Upper lobe of right lung (tissue), 1 donor: Measurements from ENCODE around the gene L1CAM. TPM values are rescaled to one million over a fixed set of nuclear protein-coding genes. Genes with fewer than 3 reads are reported as not detected.

Experiments
- ATAC-seq: fragments of 200-7000 bp; cut with Tn5 transposase; one replicate; pipeline ENCODE4 v1.9.1; 2020; ENCODE audit warnings: mild to moderate bottlenecking, moderate library complexity
- DNase-seq: peaks from one replicate; pipeline ENCODE4 v3.0.0-alpha.2; 2020
- H3K27ac ChIP-seq: fragments of 200-600 bp; one replicate; pipeline ENCODE4 v1.8.0; 2022
- H3K27me3 ChIP-seq: fragments of 200-600 bp; one replicate; pipeline ENCODE4 v1.8.0; 2022; ENCODE audit warnings: mild to moderate bottlenecking
- H3K36me3 ChIP-seq: fragments of 200-600 bp; one replicate; pipeline ENCODE4 v1.8.0; 2022
- H3K4me1 ChIP-seq: fragments of 200-600 bp; one replicate; pipeline ENCODE4 v1.8.0; 2022
- H3K4me3 ChIP-seq: fragments of 200-600 bp; one replicate; pipeline ENCODE4 v1.8.0; 2022; ENCODE audit warnings: mild to moderate bottlenecking
- H3K9me3 ChIP-seq: fragments of 200-600 bp; one replicate; pipeline ENCODE4 v1.8.0; 2022
- intact Hi-C: fragments of 100-400 bp; cut with DNase I; formaldehyde crosslinking; loops from one replicate; pipeline ENCODE4 v1.11.0; 2022
- total RNA-seq: library from RNA; stranded (reverse); fragmentation: NEBNext Ultra II Directional; extraction: Animal tissue kit (Norgen Biotek cat#: 25700); gene quantifications from one replicate; pipeline ENCODE4 v1.2.1, GENCODE V29; 2021
- TF ChIP-seq, protein P1 (sequence below): fragments of 200-600 bp; IDR thresholded peaks from one replicate; pipeline ENCODE4 v1.8.0; 2022; ENCODE audit warnings: antibody characterized with exemption
- donor health status: DM: no; HTN: yes; CAD: no; lungs with severe emphysema.

L1CAM gene
- total RNA-seq, 1 donor from 2014 or later = 1.2 TPM

DNA sequence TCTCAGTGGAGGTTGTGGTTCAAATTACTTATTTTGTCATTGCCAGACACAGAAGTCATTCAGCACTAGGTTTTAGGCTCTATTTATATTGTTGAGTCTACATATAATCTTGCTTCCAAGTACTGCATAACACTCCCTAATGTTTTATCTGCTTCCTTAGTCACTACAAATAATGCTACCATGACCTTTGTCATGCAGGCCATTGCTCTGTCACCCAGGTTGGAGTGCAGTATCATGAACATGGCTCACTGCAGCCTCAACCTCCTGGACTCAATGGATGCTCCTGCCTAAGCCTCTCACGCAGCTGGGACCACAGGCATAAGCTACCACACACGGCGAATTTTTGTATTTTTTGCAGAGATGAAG, 32.1 kb downstream of the L1CAM start:
- Histone ChIP-seq H3K4me3 (no peak overlapping the region), H3K36me3 (no peaks in the 10 kb centered on the region), H3K9me3 (no peaks in the 10 kb centered on the region), H3K27me3 (no peaks in the 10 kb centered on the region), H3K4me1 (no peaks in the 10 kb centered on the region), H3K27ac (no peak overlapping the region)
- DNase-seq (no peak), ATAC-seq (no peak)
- intact Hi-C loops = no loop called here
- TF ChIP-seq, protein P1, sequence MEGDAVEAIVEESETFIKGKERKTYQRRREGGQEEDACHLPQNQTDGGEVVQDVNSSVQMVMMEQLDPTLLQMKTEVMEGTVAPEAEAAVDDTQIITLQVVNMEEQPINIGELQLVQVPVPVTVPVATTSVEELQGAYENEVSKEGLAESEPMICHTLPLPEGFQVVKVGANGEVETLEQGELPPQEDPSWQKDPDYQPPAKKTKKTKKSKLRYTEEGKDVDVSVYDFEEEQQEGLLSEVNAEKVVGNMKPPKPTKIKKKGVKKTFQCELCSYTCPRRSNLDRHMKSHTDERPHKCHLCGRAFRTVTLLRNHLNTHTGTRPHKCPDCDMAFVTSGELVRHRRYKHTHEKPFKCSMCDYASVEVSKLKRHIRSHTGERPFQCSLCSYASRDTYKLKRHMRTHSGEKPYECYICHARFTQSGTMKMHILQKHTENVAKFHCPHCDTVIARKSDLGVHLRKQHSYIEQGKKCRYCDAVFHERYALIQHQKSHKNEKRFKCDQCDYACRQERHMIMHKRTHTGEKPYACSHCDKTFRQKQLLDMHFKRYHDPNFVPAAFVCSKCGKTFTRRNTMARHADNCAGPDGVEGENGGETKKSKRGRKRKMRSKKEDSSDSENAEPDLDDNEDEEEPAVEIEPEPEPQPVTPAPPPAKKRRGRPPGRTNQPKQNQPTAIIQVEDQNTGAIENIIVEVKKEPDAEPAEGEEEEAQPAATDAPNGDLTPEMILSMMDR = no peak

DNA sequence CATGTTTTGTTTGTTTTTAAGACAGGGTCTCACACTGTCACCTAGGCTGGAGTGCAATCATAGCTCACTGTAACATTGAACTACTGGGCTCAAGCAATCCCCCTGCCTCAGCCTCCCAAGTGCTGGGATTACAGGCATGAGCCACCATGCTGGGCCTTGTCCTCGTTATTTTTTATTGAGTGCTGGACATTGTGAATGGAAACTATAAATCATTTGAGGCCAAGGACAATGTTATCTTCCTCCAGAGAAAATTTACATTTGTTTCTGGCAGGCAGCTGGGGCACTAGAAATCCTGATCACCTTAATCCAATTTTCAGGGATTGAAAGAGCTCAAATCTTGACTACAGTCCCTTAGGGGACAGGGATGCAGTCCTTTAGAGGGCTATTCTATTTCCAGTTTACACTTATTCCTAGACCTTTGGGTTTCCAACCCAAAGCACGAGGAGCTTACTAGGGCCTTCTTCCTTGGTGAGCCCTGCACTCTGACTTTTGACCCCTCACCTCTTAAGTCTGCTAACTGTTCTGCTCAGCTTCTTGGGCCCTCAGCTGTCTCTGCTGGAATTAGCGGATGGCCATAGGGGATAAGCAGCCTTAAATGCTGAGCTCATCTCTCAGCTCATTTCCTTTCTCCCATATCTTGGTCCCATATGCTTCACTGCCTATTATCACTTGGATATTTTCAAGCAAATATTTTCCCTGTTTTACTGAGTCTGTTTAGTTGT, 32.6 kb downstream of the L1CAM start:
- Histone ChIP-seq H3K27ac (no peak overlapping the region), H3K4me1 (no peaks in the 10 kb centered on the region), H3K27me3 (no peaks in the 10 kb centered on the region), H3K36me3 (no peaks in the 10 kb centered on the region), H3K4me3 (no peak overlapping the region), H3K9me3 (no peaks in the 10 kb centered on the region)
- DNase-seq (no peak), ATAC-seq (no peak)
- TF ChIP-seq, protein P1 = no peak
- intact Hi-C loops = no loop called here

DNA sequence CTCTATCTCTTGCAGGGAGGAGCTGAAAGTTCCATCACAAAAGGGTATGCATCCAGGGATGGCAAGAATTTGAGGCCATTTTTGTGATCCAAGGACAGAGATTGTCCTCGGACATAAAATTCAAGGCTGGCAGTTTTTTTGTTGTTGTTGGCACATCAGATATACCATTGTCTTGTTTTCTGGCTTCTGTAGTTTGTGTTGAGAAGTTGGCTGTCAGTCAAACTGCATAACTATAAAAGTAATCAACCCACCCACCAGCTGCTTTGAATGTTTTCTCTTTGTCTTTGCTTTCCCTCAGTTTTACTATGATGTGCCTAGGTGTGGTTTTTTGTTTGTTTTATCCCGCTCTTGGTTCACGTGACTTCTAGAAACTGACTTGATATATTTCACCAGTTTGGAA, 34.0 kb downstream of the L1CAM start:
- no peaks in the 10 kb centered on the region for H3K9me3 ChIP-seq
- no peaks in the 10 kb centered on the region for H3K36me3 ChIP-seq
- no peak for DNase-seq
- TF ChIP-seq, protein P1 = no peak
- H3K27me3 ChIP-seq = no peaks in the 10 kb centered on the region
- no peak overlapping the region for H3K4me3 ChIP-seq
- H3K27ac ChIP-seq = no peak overlapping the region
- no peak for ATAC-seq
- intact Hi-C loops = no loop called here
- no peaks in the 10 kb centered on the region for H3K4me1 ChIP-seq

DNA sequence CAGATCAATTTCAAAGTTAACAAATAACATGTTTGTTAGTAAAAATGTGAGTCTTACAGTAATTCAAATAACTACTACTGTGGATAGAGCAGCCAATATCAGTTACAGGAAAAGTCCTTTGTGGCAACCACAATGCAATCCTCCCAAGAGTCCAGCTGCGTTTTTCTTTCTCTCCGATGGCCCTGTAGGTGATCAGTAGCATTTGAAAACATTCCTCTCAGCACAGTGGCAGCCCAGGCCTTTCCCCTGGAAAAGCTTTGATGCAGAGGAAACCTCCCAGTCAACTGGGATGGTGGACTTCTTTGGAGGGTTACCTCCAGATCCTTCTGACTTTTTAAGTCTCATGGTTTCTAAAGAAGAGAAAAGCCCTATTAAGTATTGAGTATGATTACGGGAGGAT, 37.6 kb downstream of the L1CAM start:
- H3K36me3 ChIP-seq = no peaks in the 10 kb centered on the region
- no peak overlapping the region for H3K4me3 ChIP-seq
- intact Hi-C loops = no loop called here
- H3K4me1 ChIP-seq = no peaks in the 10 kb centered on the region
- TF ChIP-seq, protein P1 = no peak
- H3K27me3 ChIP-seq = no peaks in the 10 kb centered on the region
- H3K27ac ChIP-seq = no peak overlapping the region
- no peak for DNase-seq
- no peaks in the 10 kb centered on the region for H3K9me3 ChIP-seq
- ATAC-seq = no peak

DNA sequence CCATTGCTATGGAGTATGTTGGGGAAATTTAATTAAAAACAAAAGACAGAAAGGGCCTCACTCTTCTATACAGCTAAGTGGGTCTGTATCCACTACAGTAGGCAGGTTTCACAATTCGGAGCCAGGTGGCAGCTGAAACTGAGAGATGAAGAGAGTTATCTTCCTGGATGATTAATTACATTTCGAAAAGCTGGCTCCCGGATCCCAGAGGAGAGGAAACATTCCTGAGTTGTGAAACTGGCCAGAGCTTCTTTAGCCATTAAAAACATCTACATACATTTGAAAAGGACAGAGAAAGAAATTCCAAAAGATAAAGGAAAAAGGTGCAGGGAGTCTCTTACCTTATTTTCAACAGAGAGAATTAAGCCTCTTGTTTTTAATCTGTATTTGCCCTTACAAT, 40.1 kb downstream of the L1CAM start:
- Histone ChIP-seq H3K27ac (no peak overlapping the region), H3K4me3 (no peak overlapping the region), H3K9me3 (no peaks in the 10 kb centered on the region), H3K27me3 (no peaks in the 10 kb centered on the region), H3K4me1 (no peaks in the 10 kb centered on the region), H3K36me3 (no peaks in the 10 kb centered on the region)
- DNase-seq (no peak), ATAC-seq (no peak)
- intact Hi-C loops = no loop called here
- TF ChIP-seq, protein P1 = no peak

DNA sequence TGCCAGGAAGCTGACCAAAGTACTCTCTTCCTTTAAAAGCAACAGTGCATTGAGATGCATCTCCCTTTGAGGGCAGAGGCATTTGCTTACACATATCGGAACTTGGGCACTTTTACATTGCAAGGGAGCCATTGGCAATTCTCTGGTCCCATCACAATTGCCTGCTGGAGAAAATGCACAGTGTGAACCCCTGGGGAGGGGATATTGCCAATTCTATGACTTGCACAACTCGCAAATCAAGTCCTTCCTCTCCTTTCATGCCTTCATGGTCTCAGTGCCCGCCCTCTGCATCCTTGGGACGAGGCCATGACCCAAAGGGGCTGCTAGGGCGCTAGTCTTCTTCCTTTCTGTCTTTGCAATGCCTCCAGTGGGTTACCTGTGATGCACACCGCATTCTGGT, 40.8 kb downstream of the L1CAM start:
- intact Hi-C loops = no loop called here

More for the DNA sequence above, 40.8 kb downstream of the L1CAM start:
- no peaks in the 10 kb centered on the region for H3K9me3 ChIP-seq
- H3K4me1 ChIP-seq = no peaks in the 10 kb centered on the region
- H3K4me3 ChIP-seq = no peak overlapping the region
- TF ChIP-seq, protein P1 = no peak
- no peaks in the 10 kb centered on the region for H3K36me3 ChIP-seq
- H3K27ac ChIP-seq = no peak overlapping the region
- DNase-seq (no peak), ATAC-seq (no peak)
- no peaks in the 10 kb centered on the region for H3K27me3 ChIP-seq
